Naive B cell (primary cell): ENCODE results near the gene GPR87. TPM values are rescaled to one million over a fixed set of nuclear protein-coding genes. Genes with fewer than 3 reads are reported as not detected.

ENCODE experiments used
- ATAC-seq, 2 donors: fragments of 150-1000 bp; cut with Tn5 transposase; 2 replicates each; pipeline ENCODE4 v1.10.0; 2021; ENCODE audit warnings: low read depth in 2 of 2, mild to moderate bottlenecking in 2 of 2, moderate library complexity in 2 of 2
- DNase-seq: peaks from one replicate; pipeline ENCODE4 v3.0.0; 2022
- H3K27ac Mint-ChIP-seq, 6 donors: one replicate each; pipeline ENCODE4 v1.8.0; 2020 to 2022; ENCODE audit warnings: mild to moderate bottlenecking in 6 of 6, mixed read lengths in 6 of 6, moderate library complexity in 5 of 6, inconsistent platforms in 2 of 6
- H3K27me3 Mint-ChIP-seq, 3 donors: one replicate each; pipeline ENCODE4 v1.8.0; 2021 to 2022; ENCODE audit warnings: mixed read lengths in 3 of 3, mild to moderate bottlenecking in 1 of 3
- H3K36me3 Mint-ChIP-seq, 2 donors: one replicate each; pipeline ENCODE4 v1.8.0; 2020 to 2022; ENCODE audit warnings: mixed read lengths in 2 of 2, inconsistent platforms in 1 of 2, mild to moderate bottlenecking in 1 of 2
- H3K4me1 Mint-ChIP-seq, 3 donors: one replicate each; pipeline ENCODE4 v1.8.0; 2020 to 2022; ENCODE audit warnings: mixed read lengths in 3 of 3, inconsistent platforms in 1 of 3, mild to moderate bottlenecking in 1 of 3, moderate library complexity in 1 of 3
- H3K4me3 Mint-ChIP-seq, 8 donors: one replicate each; pipeline ENCODE4 v1.8.0; 2020 to 2022; ENCODE audit warnings: mild to moderate bottlenecking in 8 of 8, mixed read lengths in 8 of 8, moderate library complexity in 8 of 8, inconsistent platforms in 2 of 8
- H3K9me3 Mint-ChIP-seq, 7 donors: one replicate each; pipeline ENCODE4 v1.8.0; 2020 to 2022; ENCODE audit warnings: mixed read lengths in 7 of 7, mild to moderate bottlenecking in 5 of 7, inconsistent platforms in 2 of 7, moderate library complexity in 1 of 7
- polyA plus RNA-seq, 6 donors: library from polyadenylated mRNA; unstranded; fragments of 300-500 nt; fragmentation: Illumina TruSeq; gene quantifications; one replicate each; pipeline ENCODE4 v1.2.3, GENCODE V29; 2021; ENCODE audit warnings: low read depth in 6 of 6

Gene GPR87
- polyA plus RNA-seq, 6 donors from 2014 or later: not detected

GRCh38 chr3:151309566-151309965 is 7.1 kb downstream of the GPR87 start:
- no peak for ATAC-seq
- Mint-ChIP-seq H3K9me3 (no peaks in the 10 kb centered on the region), H3K27ac (no peak overlapping the region), H3K4me1 (no peaks in the 10 kb centered on the region), H3K36me3 (no peaks in the 10 kb centered on the region), H3K4me3 (no peak overlapping the region), H3K27me3 (no peaks in the 10 kb centered on the region)
- DNase-seq: no peak

- Mint-ChIP-seq H3K9me3 (no peaks in the 10 kb centered on the region), H3K4me3 (no peak overlapping the region), H3K27ac (peak overlapping the region in 1 of 6 donors; percentile 39), H3K4me1 (no peaks in the 10 kb centered on the region), H3K36me3 (no peaks in the 10 kb centered on the region), H3K27me3 (peaks cover 0 to 8% (median 4%) of the 10 kb centered on the region in 3 donors)
- no peak for ATAC-seq
- DNase-seq: no peak
These were observed 8.8 kb downstream of the GPR87 start for GRCh38 chr3:151307583-151308488.

DNA sequence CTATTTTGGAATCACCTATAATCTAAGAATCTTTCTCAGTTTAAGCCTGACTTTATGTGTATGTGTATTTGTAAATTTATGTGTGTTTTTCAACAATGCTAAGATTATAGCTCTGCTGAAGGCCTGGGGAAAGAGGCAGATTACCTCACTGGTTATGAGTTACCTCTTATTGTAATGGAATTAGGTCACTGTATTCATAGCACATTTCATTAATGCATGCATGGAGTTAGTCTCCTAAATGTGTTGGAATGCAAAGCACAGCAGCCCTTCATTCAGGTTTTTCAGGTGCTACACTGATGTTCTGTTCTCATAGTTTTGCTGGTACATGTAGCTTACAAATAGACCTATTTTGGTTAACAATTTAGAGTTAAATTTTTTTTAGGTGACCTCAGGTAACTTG is 9.5 kb downstream of the GPR87 start:
- Mint-ChIP-seq H3K4me3 (no peak overlapping the region), H3K27ac (no peak overlapping the region), H3K9me3 (no peaks in the 10 kb centered on the region), H3K36me3 (no peaks in the 10 kb centered on the region), H3K4me1 (no peaks in the 10 kb centered on the region), H3K27me3 (peaks cover 0 to 8% (median 5%) of the 10 kb centered on the region in 3 donors)
- DNase-seq: no peak
- no peak for ATAC-seq

DNA sequence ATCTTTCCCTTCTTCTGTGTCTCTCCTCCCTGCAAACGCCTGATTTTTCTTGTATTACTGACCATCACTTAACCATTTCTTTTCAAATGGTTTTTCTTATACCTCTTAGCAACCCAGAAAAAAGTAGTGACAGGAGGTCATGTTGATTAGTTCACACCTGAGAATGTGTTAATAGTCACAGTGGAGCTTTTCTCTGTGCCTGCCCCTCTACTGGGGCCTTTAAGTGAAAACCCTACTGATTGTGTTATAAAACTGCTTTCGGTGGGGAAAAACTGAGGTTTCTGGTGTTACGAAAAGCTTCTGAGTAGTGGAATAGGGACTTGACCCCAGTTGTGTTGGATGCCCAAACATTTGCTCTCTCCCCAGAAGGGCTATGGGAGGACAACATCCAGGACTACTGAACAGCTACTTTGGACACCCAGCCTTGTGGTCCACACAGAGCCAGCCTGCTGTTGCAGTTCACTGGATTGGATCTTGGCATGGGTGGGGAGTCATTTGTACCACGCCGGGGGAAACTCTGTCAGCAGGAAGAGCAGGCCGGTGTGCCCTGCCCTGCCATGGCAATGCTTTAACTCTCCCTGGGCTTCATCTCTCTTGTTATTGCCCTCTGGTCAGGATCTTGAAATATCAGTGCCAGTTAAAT is 10.3 kb downstream of the GPR87 start:
- H3K36me3 Mint-ChIP-seq: no peaks in the 10 kb centered on the region
- H3K4me3 Mint-ChIP-seq: no peak overlapping the region
- no peak overlapping the region for H3K27ac Mint-ChIP-seq
- H3K4me1 Mint-ChIP-seq: no peaks in the 10 kb centered on the region
- peaks cover 0 to 8% (median 5%) of the 10 kb centered on the region in 3 donors for H3K27me3 Mint-ChIP-seq
- ATAC-seq (no peak), DNase-seq (no peak)
- no peaks in the 10 kb centered on the region for H3K9me3 Mint-ChIP-seq

DNA sequence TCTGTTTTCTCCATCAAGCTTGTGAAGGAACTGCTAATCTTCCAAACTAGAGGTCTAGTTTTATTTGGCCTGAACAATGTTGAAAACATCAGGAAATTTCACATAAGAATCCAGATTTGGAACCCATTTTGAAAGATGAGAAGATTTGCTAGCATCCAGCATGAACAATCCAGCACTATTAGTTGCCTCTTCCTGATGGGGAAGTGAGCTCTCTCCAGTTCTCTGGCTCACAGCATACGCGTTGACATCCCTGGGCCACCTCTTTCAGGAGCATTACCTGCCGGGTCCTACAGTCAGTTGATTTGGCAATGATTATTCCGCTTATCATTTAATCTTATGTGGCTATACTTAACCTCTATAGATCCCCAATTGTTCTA is 10.9 kb downstream of the GPR87 start:
- DNase-seq (no peak), ATAC-seq (no peak)
- Mint-ChIP-seq H3K4me1 (no peaks in the 10 kb centered on the region), H3K27me3 (peaks cover 0 to 8% (median 5%) of the 10 kb centered on the region in 3 donors), H3K4me3 (no peak overlapping the region), H3K36me3 (no peaks in the 10 kb centered on the region), H3K27ac (no peak overlapping the region), H3K9me3 (no peaks in the 10 kb centered on the region)

DNA sequence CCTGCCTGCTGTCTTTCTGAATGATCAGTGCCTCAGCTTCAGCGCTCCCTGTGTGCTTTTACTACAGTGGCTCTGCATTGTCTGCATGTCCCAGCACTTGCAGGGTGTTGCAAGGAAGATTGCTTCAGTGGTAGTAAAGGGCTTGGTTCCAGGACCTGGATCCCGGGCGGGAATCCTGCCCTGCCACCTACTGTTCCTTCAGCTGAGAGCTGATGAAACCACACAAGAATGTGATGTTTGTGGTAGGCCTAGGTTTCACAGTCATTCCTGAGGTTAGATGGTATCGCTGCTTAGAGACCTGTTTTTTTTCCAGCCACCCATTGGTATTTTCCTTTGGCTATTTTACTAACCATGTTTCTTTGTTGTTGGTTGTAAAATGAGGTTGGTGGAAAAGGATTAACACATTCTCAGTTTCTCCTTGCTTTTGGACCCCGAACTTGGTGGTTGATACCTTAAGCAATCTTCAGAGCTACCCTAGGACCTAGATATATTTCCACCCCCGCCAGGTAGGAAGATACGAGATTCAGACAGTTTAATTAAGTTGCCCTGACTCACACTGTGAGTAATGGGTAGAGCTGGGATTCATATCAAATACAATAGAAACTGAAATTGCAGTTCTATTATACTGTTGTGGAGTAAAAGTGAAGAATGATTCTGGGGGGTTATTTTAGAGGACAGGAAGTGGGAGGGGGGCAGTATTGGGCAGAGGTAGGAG is 11.4 kb downstream of the GPR87 start:
- Mint-ChIP-seq H3K4me3 (no peak overlapping the region), H3K27ac (no peak overlapping the region), H3K4me1 (no peaks in the 10 kb centered on the region), H3K27me3 (peaks cover 0 to 8% (median 7%) of the 10 kb centered on the region in 3 donors), H3K36me3 (no peaks in the 10 kb centered on the region), H3K9me3 (no peaks in the 10 kb centered on the region)
- no peak for ATAC-seq
- DNase-seq: no peak

GRCh38 chr3:151303751-151304150 is 12.9 kb downstream of the GPR87 start:
- H3K9me3 Mint-ChIP-seq: no peaks in the 10 kb centered on the region
- DNase-seq: no peak
- ATAC-seq: no peak
- H3K27ac Mint-ChIP-seq: peak overlapping the region in 1 of 6 donors; percentile 61
- no peak overlapping the region for H3K4me3 Mint-ChIP-seq
- H3K27me3 Mint-ChIP-seq: peaks cover 0 to 8% (median 8%) of the 10 kb centered on the region in 3 donors
- H3K4me1 Mint-ChIP-seq: no peaks in the 10 kb centered on the region
- H3K36me3 Mint-ChIP-seq: no peaks in the 10 kb centered on the region

GRCh38 chr3:151301787-151302186 is 14.8 kb downstream of the GPR87 start:
- Mint-ChIP-seq H3K4me3 (no peak overlapping the region), H3K27ac (peak overlapping the region in 1 of 6 donors; percentile 9), H3K36me3 (no peaks in the 10 kb centered on the region), H3K4me1 (no peaks in the 10 kb centered on the region), H3K9me3 (no peaks in the 10 kb centered on the region), H3K27me3 (peaks cover 0 to 8% (median 8%) of the 10 kb centered on the region in 3 donors)
- no peak for DNase-seq
- no peak for ATAC-seq

DNA sequence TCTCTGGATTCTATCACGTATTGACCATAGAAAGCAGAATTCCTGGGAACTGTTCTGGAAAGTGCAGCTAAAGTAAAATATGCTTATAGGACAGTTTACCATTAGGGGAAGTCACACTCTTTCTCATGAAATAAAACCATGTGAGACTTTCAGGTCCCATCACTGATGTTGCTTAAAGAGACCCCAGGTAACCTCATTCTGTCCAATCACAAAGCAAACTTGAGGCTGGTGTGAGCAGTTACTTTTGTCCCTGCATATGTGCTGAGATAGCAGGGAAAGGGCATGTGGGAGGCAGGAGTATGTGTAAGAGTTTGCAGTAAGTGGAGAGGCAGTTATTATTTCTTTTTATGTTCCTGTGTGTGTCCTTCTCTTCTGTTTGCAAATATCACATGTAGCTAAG is 16.1 kb downstream of the GPR87 start:
- H3K4me1 Mint-ChIP-seq: no peaks in the 10 kb centered on the region
- H3K4me3 Mint-ChIP-seq: no peak overlapping the region
- no peaks in the 10 kb centered on the region for H3K36me3 Mint-ChIP-seq
- ATAC-seq (no peak), DNase-seq (no peak)
- no peak overlapping the region for H3K27ac Mint-ChIP-seq
- peaks cover 0 to 8% (median 8%) of the 10 kb centered on the region in 3 donors for H3K27me3 Mint-ChIP-seq
- no peaks in the 10 kb centered on the region for H3K9me3 Mint-ChIP-seq

GRCh38 chr3:151299006-151299405 is 17.6 kb downstream of the GPR87 start:
- Mint-ChIP-seq H3K4me3 (no peak overlapping the region), H3K4me1 (no peaks in the 10 kb centered on the region), H3K9me3 (no peaks in the 10 kb centered on the region), H3K27me3 (peaks cover 0 to 8% (median 8%) of the 10 kb centered on the region in 3 donors), H3K36me3 (no peaks in the 10 kb centered on the region), H3K27ac (no peak overlapping the region)
- no peak for ATAC-seq
- DNase-seq: no peak

DNA sequence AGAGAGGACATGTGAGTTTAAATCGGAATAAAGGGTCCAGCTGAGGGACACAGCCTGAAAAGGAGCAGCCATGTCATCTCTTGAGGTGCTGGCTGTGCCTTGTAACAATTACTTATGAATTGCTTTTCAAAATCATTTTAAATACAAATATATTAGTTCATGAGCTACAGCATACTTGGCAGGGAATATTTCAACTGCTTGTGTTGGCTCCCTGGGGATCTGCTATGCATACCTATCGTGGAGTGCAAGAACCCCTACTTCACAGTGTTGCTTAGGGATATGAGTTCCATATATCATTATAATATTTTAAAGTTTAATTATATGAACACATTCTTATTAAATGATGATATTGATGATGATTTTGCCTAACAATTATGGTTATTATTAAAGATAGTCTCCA is 19.2 kb downstream of the GPR87 start:
- Mint-ChIP-seq H3K4me1 (no peaks in the 10 kb centered on the region), H3K36me3 (no peaks in the 10 kb centered on the region), H3K27me3 (peaks cover 0 to 3% (median 0%) of the 10 kb centered on the region in 3 donors), H3K9me3 (no peaks in the 10 kb centered on the region), H3K4me3 (no peak overlapping the region), H3K27ac (no peak overlapping the region)
- no peak for ATAC-seq
- DNase-seq: no peak

- ATAC-seq: no peak
- H3K4me3 Mint-ChIP-seq: no peak overlapping the region
These were observed 20.4 kb downstream of the GPR87 start for GRCh38 chr3:151296226-151296625.

DNA sequence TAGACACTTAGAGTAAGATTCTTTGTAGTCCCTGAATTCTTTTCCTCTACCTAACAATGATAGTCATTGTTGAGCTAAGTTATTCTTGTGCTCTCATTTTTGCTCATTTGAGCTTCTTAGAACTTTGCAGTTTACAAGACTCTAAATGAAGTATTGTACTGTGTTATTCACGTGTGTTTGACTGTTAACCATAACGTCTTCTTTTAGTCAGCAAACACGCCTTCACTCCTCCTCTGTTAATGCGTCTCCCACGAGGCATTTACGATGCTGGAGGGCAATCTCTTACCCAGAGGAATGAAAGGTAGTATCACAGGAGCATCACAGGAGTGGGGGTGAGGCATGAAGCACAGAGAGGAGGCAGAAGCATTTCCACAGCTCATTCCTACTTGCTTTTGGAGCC is 23.5 kb downstream of the GPR87 start:
- Mint-ChIP-seq H3K36me3 (no peaks in the 10 kb centered on the region), H3K9me3 (no peaks in the 10 kb centered on the region), H3K27me3 (peaks cover 0 to 4% (median 0%) of the 10 kb centered on the region in 3 donors), H3K4me1 (no peaks in the 10 kb centered on the region), H3K27ac (no peak overlapping the region), H3K4me3 (no peak overlapping the region)
- DNase-seq: no peak
- no peak for ATAC-seq

More at GRCh38 chr3:151296226-151296625, 20.4 kb downstream of the GPR87 start:
- H3K4me1 Mint-ChIP-seq: no peaks in the 10 kb centered on the region
- H3K9me3 Mint-ChIP-seq: no peaks in the 10 kb centered on the region
- DNase-seq: no peak
- H3K36me3 Mint-ChIP-seq: no peaks in the 10 kb centered on the region
- peaks cover 0 to 7% (median 0%) of the 10 kb centered on the region in 3 donors for H3K27me3 Mint-ChIP-seq
- H3K27ac Mint-ChIP-seq: no peak overlapping the region
